ENCODE results near the gene APOLD1. TPM values are rescaled to one million over a fixed set of nuclear protein-coding genes. Genes with fewer than 3 reads are reported as not detected.
"Not testable (repeated sequence)": the region's sequence is repeated elsewhere in the genome, so short reads cannot be mapped to it uniquely, and the experiment has no call there.

APOLD1 gene
- polyA plus RNA-seq, 3 donors from 2014 or later, result 0.34 TPM; not detected in 2

DNA sequence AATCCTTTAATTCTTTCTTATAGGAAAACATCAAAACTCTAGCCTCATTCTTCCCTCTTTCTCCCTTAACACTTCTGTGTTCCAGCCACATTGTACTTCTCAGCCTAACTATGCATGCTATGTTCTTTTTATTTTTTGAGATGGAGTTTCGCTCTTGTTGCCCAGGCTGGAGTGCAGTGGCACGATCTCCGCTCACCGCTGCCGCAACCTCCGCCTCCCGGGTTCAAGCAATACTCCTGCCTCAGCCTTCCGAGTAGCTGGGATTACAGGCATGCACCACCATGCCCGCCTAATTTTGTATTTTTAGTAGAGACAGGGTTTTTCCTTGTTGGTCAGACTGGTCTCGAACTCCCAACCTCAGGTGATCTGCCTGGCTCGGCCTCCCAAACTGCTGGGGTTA, 34.9 kb downstream of the APOLD1 start:
- not testable (repeated sequence) for H3K4me3 Mint-ChIP-seq; H3K27me3 Mint-ChIP-seq (ENCODE audit: low read depth in 3 of 3); DNase-seq; H3K27ac Mint-ChIP-seq; H3K9me3 Mint-ChIP-seq
- peaks cover 21 to 36% of the 10 kb centered on the region in 2 donors for H3K4me1 Mint-ChIP-seq
- H3K36me3 Mint-ChIP-seq, result peaks cover 30 to 51% (median 40%) of the 10 kb centered on the region in 3 donors

DNA sequence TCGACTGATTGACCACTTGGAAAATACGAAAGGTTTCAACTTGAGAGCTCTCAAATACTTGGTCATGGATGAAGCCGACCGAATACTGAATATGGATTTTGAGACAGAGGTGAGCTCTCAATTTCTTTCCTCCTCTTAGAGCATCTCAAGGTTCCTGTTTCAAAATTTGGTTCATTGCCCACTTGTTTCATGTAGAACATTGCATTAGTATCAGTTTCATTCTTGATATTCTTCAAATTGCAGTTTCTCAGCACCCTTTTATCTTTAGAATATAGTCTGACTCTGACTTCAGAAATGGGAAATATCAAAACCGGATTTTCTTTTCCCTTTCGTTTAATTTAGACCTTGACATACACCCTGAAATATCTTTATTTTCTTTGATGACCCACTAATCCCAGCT, 36.5 kb downstream of the APOLD1 start:
- DNase-seq, result no peak
- Mint-ChIP-seq H3K27ac (no peak overlapping the region), H3K9me3 (no peaks in the 10 kb centered on the region), H3K27me3 (ENCODE audit: low read depth in 3 of 3) (peaks cover 0 to 2% (median 0%) of the 10 kb centered on the region in 3 donors), H3K36me3 (peaks cover 30 to 58% (median 31%) of the 10 kb centered on the region in 3 donors), H3K4me1 (peaks cover 6 to 20% of the 10 kb centered on the region in 2 donors), H3K4me3 (no peak overlapping the region)

- H3K27ac Mint-ChIP-seq, result no peak overlapping the region
- peaks cover 35 to 65% (median 38%) of the 10 kb centered on the region in 3 donors for H3K36me3 Mint-ChIP-seq
Observed at GRCh38 chr12:12822886-12823285, 37.4 kb downstream of the APOLD1 start.

DNA sequence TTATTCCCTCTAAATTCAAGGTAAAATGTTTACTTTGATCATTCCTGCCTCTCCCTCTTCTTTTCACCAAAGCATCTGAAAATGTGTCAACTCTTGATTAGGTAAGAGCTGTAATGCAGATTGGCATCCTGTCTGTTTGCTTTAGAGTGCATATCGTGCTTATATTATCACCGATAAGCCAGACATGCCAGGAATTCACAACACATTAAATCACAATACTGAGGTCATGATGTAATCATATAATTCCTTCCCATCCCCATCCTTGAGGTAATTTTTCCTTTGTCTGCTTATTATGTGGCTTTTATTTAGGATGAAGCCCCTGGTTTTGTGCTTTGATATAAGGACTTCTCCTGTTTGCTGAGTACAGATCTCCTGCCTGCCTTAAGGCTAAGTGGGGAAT, 37.8 kb downstream of the APOLD1 start:
- H3K9me3 Mint-ChIP-seq, result no peaks in the 10 kb centered on the region
- H3K27me3 Mint-ChIP-seq (ENCODE audit: low read depth in 3 of 3), result no peaks in the 10 kb centered on the region
- no peak overlapping the region for H3K27ac Mint-ChIP-seq
- H3K4me1 Mint-ChIP-seq, result peaks cover 6 to 19% of the 10 kb centered on the region in 2 donors
- no peak for DNase-seq
- peaks cover 36 to 64% (median 39%) of the 10 kb centered on the region in 3 donors for H3K36me3 Mint-ChIP-seq
- H3K4me3 Mint-ChIP-seq, result no peak overlapping the region

More at GRCh38 chr12:12822886-12823285, 37.4 kb downstream of the APOLD1 start:
- Mint-ChIP-seq H3K27me3 (ENCODE audit: low read depth in 3 of 3) (peaks cover 0 to 2% (median 0%) of the 10 kb centered on the region in 3 donors), H3K9me3 (no peaks in the 10 kb centered on the region), H3K4me3 (no peak overlapping the region), H3K4me1 (peaks cover 6 to 19% of the 10 kb centered on the region in 2 donors)
- DNase-seq, result no peak

GRCh38 chr12:12823811-12824210, 38.4 kb downstream of the APOLD1 start:
- peaks cover 6 to 13% of the 10 kb centered on the region in 2 donors for H3K4me1 Mint-ChIP-seq
- no peaks in the 10 kb centered on the region for H3K27me3 Mint-ChIP-seq (ENCODE audit: low read depth in 3 of 3)
- H3K9me3 Mint-ChIP-seq, result no peaks in the 10 kb centered on the region
- peaks cover 40 to 67% (median 43%) of the 10 kb centered on the region in 3 donors for H3K36me3 Mint-ChIP-seq
- H3K27ac Mint-ChIP-seq, result no peak overlapping the region
- H3K4me3 Mint-ChIP-seq, result no peak overlapping the region
- no peak for DNase-seq

DNA sequence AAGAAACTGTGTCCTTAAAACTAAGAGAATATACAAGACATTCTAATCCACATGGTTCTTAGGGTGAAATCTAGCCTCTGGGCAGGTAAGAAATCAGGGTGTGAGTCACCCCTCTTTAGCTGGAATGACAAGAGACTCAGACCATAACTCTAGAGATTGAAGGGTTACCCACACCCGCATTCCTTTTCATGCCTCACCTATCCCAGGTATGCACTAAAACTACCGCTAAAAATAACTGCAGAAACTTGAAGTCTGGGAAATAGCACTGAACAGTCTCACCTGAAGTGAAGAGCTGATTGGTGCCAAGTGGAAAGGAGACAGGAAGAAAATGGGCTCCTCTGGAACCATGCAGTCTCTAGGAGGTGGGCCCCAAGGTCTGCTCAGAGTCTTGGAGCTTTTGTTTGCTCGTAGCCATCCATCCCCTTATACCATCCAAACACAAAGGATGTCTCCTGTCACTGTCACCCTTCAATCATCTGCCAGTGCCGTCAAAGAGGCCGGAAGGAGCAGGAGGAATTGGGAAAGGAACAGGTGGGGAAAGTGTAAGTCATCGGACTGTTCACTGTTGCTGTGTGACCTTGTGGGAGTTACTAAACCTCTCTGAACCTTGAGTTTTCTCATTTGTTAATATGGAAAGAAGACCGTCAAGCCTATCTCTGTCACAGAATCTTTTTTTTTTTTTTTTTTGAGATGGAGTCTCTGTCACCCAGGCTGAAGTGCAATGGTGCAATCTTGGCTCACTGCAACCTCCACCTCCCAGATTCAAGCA, 50.1 kb downstream of the APOLD1 start:
- H3K27me3 Mint-ChIP-seq (ENCODE audit: low read depth in 3 of 3), result peaks cover 0 to 1% (median 0%) of the 10 kb centered on the region in 3 donors
- H3K9me3 Mint-ChIP-seq, result no peaks in the 10 kb centered on the region
- DNase-seq, result no peak
- H3K4me3 Mint-ChIP-seq, result no peak overlapping the region
- H3K4me1 Mint-ChIP-seq, result peaks cover 0 to 6% of the 10 kb centered on the region in 2 donors
- H3K36me3 Mint-ChIP-seq, result peaks cover 20 to 26% (median 20%) of the 10 kb centered on the region in 3 donors
- no peak overlapping the region for H3K27ac Mint-ChIP-seq

DNA sequence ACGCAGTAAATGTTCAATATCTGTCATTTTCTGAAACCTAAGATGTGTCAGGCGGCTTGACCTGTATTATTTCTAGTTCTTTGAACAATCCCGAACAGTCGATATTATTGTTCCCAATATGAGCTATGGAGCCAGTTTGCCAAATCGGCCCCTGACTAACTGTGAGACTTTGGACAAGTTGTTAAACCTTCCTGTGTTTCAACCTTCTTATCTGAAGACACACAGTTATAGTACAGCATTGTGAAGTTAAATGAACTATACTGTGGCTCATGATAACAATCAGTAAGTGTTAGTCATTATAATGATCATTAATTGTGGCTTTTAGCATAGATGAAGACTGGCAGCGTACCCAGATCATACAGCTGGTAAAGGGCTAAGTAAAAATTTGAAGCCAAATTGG, 51.1 kb downstream of the APOLD1 start:
- peaks cover 0 to 2% (median 0%) of the 10 kb centered on the region in 3 donors for H3K27me3 Mint-ChIP-seq (ENCODE audit: low read depth in 3 of 3)
- peaks cover 0 to 6% of the 10 kb centered on the region in 2 donors for H3K4me1 Mint-ChIP-seq
- no peak overlapping the region for H3K4me3 Mint-ChIP-seq
- H3K36me3 Mint-ChIP-seq, result peaks cover 17 to 23% (median 18%) of the 10 kb centered on the region in 3 donors
- no peak overlapping the region for H3K27ac Mint-ChIP-seq
- DNase-seq, result no peak
- no peaks in the 10 kb centered on the region for H3K9me3 Mint-ChIP-seq

DNA sequence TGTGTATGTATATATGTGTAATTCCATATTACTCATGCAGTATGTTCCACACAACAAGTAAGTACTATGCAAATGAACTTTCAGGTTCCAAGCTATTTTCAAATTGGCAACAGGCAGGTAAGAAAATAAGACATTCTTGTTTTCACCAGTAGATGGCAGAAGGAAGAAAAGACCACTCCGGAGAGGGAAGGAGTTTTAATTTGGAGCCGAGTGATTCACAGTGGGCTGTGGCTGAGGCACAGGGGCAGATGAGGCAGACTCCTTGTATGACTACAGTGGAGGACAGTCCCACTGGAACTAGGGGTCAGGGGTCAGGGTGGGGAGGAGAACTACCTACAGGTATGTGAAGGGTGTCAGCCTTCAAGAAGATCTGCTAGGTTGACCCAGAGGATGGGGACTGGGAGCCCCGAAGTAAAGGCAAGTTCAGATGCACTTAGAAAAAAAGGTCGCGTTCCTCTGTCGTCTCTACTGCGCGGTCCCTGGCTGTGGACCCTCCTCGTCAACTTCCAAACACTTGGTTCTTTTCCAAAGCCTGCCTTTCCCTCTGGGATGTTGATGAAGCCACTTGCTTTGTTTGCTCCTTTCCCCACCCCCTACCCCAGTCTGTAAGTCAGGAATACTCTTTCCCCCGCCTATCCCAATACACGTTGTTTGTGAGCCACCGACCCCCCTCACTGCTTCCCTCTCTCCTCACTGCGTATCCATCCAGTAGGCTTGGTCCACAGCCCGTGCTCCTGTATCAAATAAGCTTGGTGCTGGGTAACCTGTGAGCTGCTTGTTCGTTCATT, 51.8 kb downstream of the APOLD1 start:
- Mint-ChIP-seq H3K4me1 (peaks cover 0 to 6% of the 10 kb centered on the region in 2 donors), H3K4me3 (no peak overlapping the region), H3K27me3 (ENCODE audit: low read depth in 3 of 3) (peaks cover 0 to 3% (median 0%) of the 10 kb centered on the region in 3 donors), H3K36me3 (peaks cover 13 to 18% (median 14%) of the 10 kb centered on the region in 3 donors), H3K9me3 (no peaks in the 10 kb centered on the region), H3K27ac (no peak overlapping the region)
- peak in 2 of 3 donors; percentile 10 to 14 for DNase-seq

DNA sequence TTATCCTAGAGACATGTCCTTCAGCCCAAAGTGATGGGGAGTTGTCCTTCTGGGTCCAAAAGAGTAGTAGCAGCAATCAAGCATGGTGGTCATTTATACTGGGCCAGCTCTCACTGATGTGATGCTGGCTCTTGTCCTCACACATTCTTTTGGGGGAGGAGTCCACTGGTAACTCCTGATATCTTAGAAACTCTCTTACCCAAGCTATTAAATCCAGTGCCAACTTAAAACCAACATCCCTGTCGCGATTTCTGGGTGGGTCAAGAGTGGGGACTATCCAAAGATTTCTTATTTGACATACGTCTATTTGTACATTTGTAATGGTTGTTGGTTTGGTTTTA, 52.3 kb downstream of the APOLD1 start:
- peaks cover 0 to 3% (median 0%) of the 10 kb centered on the region in 3 donors for H3K27me3 Mint-ChIP-seq (ENCODE audit: low read depth in 3 of 3)
- no peak overlapping the region for H3K27ac Mint-ChIP-seq
- H3K4me3 Mint-ChIP-seq, result no peak overlapping the region
- no peak for DNase-seq
- peaks cover 0 to 6% of the 10 kb centered on the region in 2 donors for H3K4me1 Mint-ChIP-seq
- peaks cover 10 to 13% (median 11%) of the 10 kb centered on the region in 3 donors for H3K36me3 Mint-ChIP-seq
- no peaks in the 10 kb centered on the region for H3K9me3 Mint-ChIP-seq

GRCh38 chr12:12839003-12839395, 53.5 kb downstream of the APOLD1 start:
- Mint-ChIP-seq H3K4me3 (no peak overlapping the region), H3K27ac (no peak overlapping the region), H3K27me3 (ENCODE audit: low read depth in 3 of 3) (peaks cover 0 to 3% (median 0%) of the 10 kb centered on the region in 3 donors), H3K36me3 (peaks cover 1 to 7% (median 1%) of the 10 kb centered on the region in 3 donors), H3K4me1 (peaks cover 0 to 6% of the 10 kb centered on the region in 2 donors), H3K9me3 (no peaks in the 10 kb centered on the region)
- DNase-seq, result no peak

DNA sequence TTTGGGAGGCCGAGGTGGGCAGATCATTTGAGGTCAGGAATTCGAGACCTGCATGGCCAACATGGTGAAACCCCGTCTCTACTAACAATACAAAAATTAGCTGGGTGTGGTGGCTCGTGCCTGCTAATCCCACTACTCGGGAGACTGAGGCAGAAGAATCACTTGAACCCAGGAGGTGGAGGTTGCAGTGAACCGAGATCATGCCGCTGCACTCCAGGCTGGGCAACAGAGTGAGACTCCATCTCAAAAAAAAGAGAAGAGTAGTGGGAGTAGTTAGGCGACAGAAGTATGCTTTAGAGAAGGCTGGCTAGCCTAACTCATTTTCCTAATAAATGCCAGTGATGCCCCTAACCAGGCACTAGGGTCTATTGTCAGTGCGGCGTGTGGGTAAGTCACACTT, 54.0 kb downstream of the APOLD1 start:
- not testable (repeated sequence) for H3K36me3 Mint-ChIP-seq; H3K9me3 Mint-ChIP-seq; H3K4me1 Mint-ChIP-seq; H3K27ac Mint-ChIP-seq; H3K4me3 Mint-ChIP-seq; DNase-seq; H3K27me3 Mint-ChIP-seq (ENCODE audit: low read depth in 3 of 3)

- DNase-seq, result no peak
- no peak overlapping the region for H3K27ac Mint-ChIP-seq
- H3K9me3 Mint-ChIP-seq, result no peaks in the 10 kb centered on the region
- peaks cover 0 to 7% (median 0%) of the 10 kb centered on the region in 3 donors for H3K36me3 Mint-ChIP-seq
- H3K4me1 Mint-ChIP-seq, result peaks cover 0 to 6% of the 10 kb centered on the region in 2 donors
- peaks cover 0 to 3% (median 0%) of the 10 kb centered on the region in 3 donors for H3K27me3 Mint-ChIP-seq (ENCODE audit: low read depth in 3 of 3)
- no peak overlapping the region for H3K4me3 Mint-ChIP-seq
Observed at GRCh38 chr12:12839873-12840579, 54.6 kb downstream of the APOLD1 start.

- H3K4me1 Mint-ChIP-seq, result peaks cover 0 to 6% of the 10 kb centered on the region in 2 donors
- no peaks in the 10 kb centered on the region for H3K9me3 Mint-ChIP-seq
- H3K27ac Mint-ChIP-seq, result no peak overlapping the region
- H3K36me3 Mint-ChIP-seq, result peaks cover 0 to 7% (median 0%) of the 10 kb centered on the region in 3 donors
- no peak overlapping the region for H3K4me3 Mint-ChIP-seq
- H3K27me3 Mint-ChIP-seq (ENCODE audit: low read depth in 3 of 3), result peaks cover 0 to 3% (median 0%) of the 10 kb centered on the region in 3 donors
- DNase-seq, result no peak
Observed at GRCh38 chr12:12840580-12840899, 55.1 kb downstream of the APOLD1 start.

Data from immature natural killer cell (primary cell).